ENCODE results near the gene ECM1.

The ECM1 gene

GRCh38 chr1:150548632-150549495, 41.0 kb downstream of the ECM1 start, which contains the start of gene ADAMTSL4:
ADAMTSL4 (plus strand) TSS chr1:150549408; CDS start chr1:150552289, 2,881 bp downstream.
- H3K27me3 Mint-ChIP-seq = peaks cover 69% of the 10 kb centered on the region
- ATAC-seq = peak; percentile 81
- no peaks in the 10 kb centered on the region for H3K9me3 Mint-ChIP-seq
- H3K4me3 Mint-ChIP-seq = peak within 1 kb of the TSS; percentile 80 to 84
- H3K4me1 Mint-ChIP-seq = peaks cover 43% of the 10 kb centered on the region
- peak; percentile 52 to 54 for DNase-seq
- H3K27ac Mint-ChIP-seq = peak within 1 kb of the TSS in 1 of 2 donors; percentile 52

DNA sequence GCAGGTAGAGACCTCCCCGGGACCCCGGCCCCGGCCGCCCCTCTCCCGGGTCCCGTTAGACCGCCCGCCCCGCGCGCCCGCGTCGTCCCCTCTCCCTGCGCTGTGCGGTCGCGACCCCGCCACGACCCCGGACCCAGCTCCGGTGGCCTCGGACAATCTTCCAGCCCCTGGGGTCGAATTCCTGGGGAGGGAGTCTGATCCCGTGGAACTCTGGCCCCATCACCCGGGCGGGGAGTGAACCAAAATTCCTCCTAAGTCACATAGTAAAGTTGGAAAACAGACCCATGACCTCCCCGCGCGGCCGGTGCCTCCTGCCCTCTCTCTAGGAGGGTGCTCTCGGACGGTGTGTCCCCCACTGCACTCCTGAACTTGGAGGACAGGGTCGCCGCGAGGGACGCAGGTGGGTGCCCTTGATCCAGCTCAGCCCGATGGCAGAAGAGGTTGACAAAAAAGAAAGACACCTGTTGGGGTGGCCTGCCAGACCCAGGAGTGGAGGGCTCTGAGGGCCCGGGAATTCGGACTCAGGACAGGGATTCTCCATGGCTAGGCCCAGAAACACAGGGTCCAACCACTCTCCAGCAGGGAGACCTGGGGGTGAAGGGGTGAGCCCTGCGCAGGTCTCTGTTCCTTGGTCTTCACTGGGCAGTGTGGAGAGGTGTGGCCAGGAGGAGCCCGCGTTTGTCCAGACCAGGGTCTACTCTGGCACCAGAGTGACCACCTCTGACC, 41.8 kb downstream of the ECM1 start:
- peaks cover 43% of the 10 kb centered on the region for H3K4me1 Mint-ChIP-seq
- H3K27ac Mint-ChIP-seq = peak overlapping the region in 1 of 2 donors; percentile 52
- H3K9me3 Mint-ChIP-seq = no peaks in the 10 kb centered on the region
- peaks cover 69% of the 10 kb centered on the region for H3K27me3 Mint-ChIP-seq
- ATAC-seq = no peak
- peak overlapping the region; percentile 80 to 84 for H3K4me3 Mint-ChIP-seq
- DNase-seq = peak in 1 of 2 donors; percentile 19

DNA sequence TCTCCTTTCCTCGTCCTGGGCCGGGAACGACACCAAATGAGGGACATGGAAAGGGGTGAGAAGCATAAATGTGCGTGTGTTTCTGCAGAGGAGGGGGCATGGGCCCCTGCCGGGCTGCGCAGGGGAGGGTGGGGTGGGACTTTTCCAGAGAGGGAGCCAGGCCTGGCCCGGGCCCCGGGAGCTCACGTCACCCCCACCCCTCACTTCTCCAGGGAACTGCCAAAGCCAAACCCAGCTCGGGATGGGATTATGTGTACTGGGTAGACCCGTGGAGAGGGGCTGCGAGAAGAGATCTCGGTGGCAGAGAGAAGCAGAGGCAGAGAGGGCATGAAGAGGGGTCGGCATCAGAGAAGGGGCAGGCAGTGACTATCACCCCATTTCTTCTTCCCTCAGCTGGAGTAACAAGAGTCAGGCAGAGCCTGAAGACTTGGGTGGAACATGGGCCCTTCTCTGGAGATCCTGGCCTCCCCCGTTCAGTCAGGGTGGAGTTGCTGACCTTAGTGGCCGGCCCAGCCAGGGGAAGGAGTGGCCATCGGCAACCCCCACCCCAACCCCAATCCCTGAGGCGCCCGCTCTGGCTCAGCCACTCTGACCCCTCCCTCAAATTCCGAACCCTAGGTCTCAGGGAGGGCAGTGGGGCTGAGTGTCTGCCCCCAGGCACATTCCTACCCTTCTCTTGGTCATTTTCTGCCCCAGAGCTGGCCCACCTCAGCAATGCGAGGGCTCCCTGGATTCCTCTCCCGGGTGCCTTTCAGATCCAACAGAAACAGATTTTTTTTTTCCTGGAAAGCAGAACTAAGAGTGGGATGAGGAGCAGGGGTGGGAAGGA, 42.5 kb downstream of the ECM1 start:
- no peak overlapping the region for H3K27ac Mint-ChIP-seq
- H3K4me3 Mint-ChIP-seq = peak overlapping the region in 1 of 2 donors; percentile 84
- DNase-seq (peak in 1 of 2 donors; percentile 10), ATAC-seq (no peak)
- H3K9me3 Mint-ChIP-seq = no peaks in the 10 kb centered on the region
- H3K4me1 Mint-ChIP-seq = peaks cover 43% of the 10 kb centered on the region
- peaks cover 65% of the 10 kb centered on the region for H3K27me3 Mint-ChIP-seq

DNA sequence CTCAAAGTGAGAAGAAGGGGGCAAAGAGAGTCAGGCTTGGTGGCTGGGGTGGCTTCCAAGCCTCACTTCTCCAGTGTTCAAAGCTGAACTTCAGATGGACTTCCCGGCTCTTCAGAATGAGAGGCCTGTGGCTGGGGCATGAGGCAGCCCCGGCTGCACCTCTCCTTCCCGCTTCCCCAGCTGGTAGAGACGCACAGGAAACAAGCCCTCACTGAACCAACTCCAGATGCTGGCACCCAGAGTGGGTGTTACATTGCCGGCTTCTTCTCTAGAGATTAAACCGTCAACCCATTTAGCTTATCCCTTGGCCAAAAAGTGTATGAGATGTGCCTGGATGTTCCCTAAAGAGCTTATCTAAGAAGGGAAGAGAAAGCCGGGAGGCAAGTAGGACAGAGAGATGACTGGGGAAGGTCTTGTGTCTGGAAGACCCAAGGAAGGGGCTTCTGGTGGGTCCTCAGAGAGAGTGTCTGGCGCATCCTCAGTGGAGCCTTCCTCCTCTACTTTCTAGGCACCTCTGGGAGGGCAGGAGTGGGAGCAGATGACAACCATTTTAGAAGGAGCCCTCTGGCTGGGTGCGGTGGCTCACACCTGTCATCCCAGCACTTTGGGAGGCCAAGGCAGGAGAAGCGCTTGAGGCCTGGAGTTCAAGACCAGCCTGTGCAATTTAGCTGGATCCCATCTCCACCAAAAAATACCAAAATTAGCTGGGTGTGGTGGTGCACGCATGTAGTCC, 43.3 kb downstream of the ECM1 start:
- Mint-ChIP-seq H3K27ac (no peak overlapping the region), H3K4me3 (no peak overlapping the region)
- DNase-seq = peak in 1 of 2 donors; percentile 15

GRCh38 chr1:150551784-150552127, 43.8 kb downstream of the ECM1 start:
- H3K27ac Mint-ChIP-seq = no peak overlapping the region
- H3K27me3 Mint-ChIP-seq = peaks cover 53% of the 10 kb centered on the region
- DNase-seq = no peak
- no peak overlapping the region for H3K4me3 Mint-ChIP-seq
- H3K9me3 Mint-ChIP-seq = no peaks in the 10 kb centered on the region
- ATAC-seq = no peak
- H3K4me1 Mint-ChIP-seq = peaks cover 50% of the 10 kb centered on the region

More for the DNA sequence above, 43.3 kb downstream of the ECM1 start:
- no peak for ATAC-seq
- peaks cover 58% of the 10 kb centered on the region for H3K27me3 Mint-ChIP-seq
- no peaks in the 10 kb centered on the region for H3K9me3 Mint-ChIP-seq
- H3K4me1 Mint-ChIP-seq = peaks cover 46% of the 10 kb centered on the region

DNA sequence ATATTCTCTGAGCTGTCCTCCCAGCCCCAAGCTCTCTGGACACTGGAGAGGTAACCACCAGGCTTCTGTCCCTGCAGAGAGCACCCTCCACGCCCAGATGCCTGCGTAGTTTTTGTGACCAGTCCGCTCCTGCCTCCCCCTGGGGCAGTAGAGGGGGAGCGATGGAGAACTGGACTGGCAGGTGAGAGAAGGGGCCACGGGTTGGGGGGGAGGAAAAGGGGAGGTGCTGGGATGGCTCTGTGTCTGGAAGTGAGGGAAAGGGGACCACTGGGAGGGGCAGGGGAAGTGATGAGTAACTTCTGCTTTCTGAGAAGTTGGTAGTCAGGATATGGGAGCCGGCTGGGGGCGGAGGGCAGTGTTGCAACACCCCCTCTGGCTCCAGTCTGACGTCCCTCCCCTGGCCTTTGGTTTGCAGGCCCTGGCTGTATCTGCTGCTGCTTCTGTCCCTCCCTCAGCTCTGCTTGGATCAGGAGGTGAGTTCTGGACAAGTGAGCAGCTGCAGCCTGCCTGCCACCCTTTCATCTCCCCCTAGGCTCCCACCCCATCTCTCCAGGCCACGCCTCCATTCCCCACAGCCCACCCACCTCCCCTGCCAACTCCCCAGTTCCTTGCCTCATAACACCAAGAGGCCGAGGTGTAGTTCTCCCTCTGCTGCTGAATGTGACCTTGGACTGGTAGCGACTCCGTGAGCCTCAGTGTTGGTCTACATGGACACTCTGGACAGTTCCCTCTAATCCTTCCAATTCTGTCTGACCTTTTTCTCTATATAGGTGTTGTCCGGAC, 44.4 kb downstream of the ECM1 start:
- DNase-seq (peak in 1 of 2 donors; percentile 20), ATAC-seq (no peak)
- Mint-ChIP-seq H3K4me1 (peaks cover 50% of the 10 kb centered on the region), H3K27ac (peak overlapping the region in 1 of 2 donors; percentile 78), H3K4me3 (peak overlapping the region in 1 of 2 donors; percentile 49), H3K27me3 (peaks cover 51% of the 10 kb centered on the region), H3K9me3 (no peaks in the 10 kb centered on the region)

DNA sequence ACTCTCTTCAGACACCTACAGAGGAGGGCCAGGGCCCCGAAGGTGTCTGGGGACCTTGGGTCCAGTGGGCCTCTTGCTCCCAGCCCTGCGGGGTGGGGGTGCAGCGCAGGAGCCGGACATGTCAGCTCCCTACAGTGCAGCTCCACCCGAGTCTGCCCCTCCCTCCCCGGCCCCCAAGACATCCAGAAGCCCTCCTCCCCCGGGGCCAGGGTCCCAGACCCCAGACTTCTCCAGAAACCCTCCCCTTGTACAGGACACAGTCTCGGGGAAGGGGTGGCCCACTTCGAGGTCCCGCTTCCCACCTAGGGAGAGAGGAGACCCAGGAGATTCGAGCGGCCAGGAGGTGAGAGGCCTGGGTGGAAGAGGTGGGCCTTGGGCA, 45.0 kb downstream of the ECM1 start:
- Mint-ChIP-seq H3K9me3 (no peaks in the 10 kb centered on the region), H3K4me1 (peaks cover 50% of the 10 kb centered on the region), H3K27ac (peak overlapping the region in 1 of 2 donors; percentile 78), H3K4me3 (peak overlapping the region in 1 of 2 donors; percentile 49), H3K27me3 (peaks cover 51% of the 10 kb centered on the region)
- ATAC-seq = no peak
- DNase-seq = no peak

GRCh38 chr1:150553392-150554085, 45.6 kb downstream of the ECM1 start:
- no peak overlapping the region for H3K27ac Mint-ChIP-seq
- ATAC-seq (no peak), DNase-seq (peak in 1 of 2 donors; percentile 10)
- peaks cover 50% of the 10 kb centered on the region for H3K4me1 Mint-ChIP-seq
- no peaks in the 10 kb centered on the region for H3K9me3 Mint-ChIP-seq
- H3K4me3 Mint-ChIP-seq = no peak overlapping the region
- peaks cover 45% of the 10 kb centered on the region for H3K27me3 Mint-ChIP-seq

GRCh38 chr1:150554086-150554452, 46.2 kb downstream of the ECM1 start:
- Mint-ChIP-seq H3K4me1 (peaks cover 50% of the 10 kb centered on the region), H3K27me3 (peaks cover 43% of the 10 kb centered on the region), H3K27ac (no peak overlapping the region), H3K4me3 (no peak overlapping the region), H3K9me3 (no peaks in the 10 kb centered on the region)
- DNase-seq = no peak
- ATAC-seq = no peak

- H3K27me3 Mint-ChIP-seq = peaks cover 30% of the 10 kb centered on the region
- DNase-seq (no peak), ATAC-seq (no peak)
- peak overlapping the region in 1 of 2 donors; percentile 76 for H3K27ac Mint-ChIP-seq
- peaks cover 53% of the 10 kb centered on the region for H3K4me1 Mint-ChIP-seq
- no peaks in the 10 kb centered on the region for H3K9me3 Mint-ChIP-seq
- H3K4me3 Mint-ChIP-seq = no peak overlapping the region
Measured at GRCh38 chr1:150555198-150555970, 47.5 kb downstream of the ECM1 start.

- DNase-seq (no peak), ATAC-seq (no peak)
- H3K9me3 Mint-ChIP-seq = no peaks in the 10 kb centered on the region
- H3K4me1 Mint-ChIP-seq = peaks cover 53% of the 10 kb centered on the region
- H3K27me3 Mint-ChIP-seq = peaks cover 22% of the 10 kb centered on the region
- peak overlapping the region in 1 of 2 donors; percentile 71 for H3K27ac Mint-ChIP-seq
- H3K4me3 Mint-ChIP-seq = no peak overlapping the region
Measured at GRCh38 chr1:150555971-150556865, 48.3 kb downstream of the ECM1 start.

GRCh38 chr1:150557065-150557600, 49.2 kb downstream of the ECM1 start:
- H3K9me3 Mint-ChIP-seq = no peaks in the 10 kb centered on the region
- peaks cover 13% of the 10 kb centered on the region for H3K27me3 Mint-ChIP-seq
- no peak for DNase-seq
- ATAC-seq = no peak
- H3K27ac Mint-ChIP-seq = peak overlapping the region in 1 of 2 donors; percentile 59
- peaks cover 50% of the 10 kb centered on the region for H3K4me1 Mint-ChIP-seq
- no peak overlapping the region for H3K4me3 Mint-ChIP-seq

Data from stimulated activated naive CD8-positive, alpha-beta T cell treated with anti-CD3 and anti-CD28 coated beads, Interleukin-15, amount 100 ng/mL, for 72 hours (primary cell).